ENCODE measurements around the gene ABTB1.
A peak's percentile ranks its signal among the peaks of the same experiment; 100 is the strongest.
"Not testable (repeated sequence)": the region's sequence is repeated elsewhere in the genome, so short reads cannot be mapped to it uniquely, and the experiment has no call there.

ABTB1 gene

GRCh38 chr3:127678611-127679533 is 6.1 kb downstream of the ABTB1 start:
- no peak for TF ChIP-seq CTCF (IDR thresholded peaks at IDR 0.05; ENCODE audit: insufficient read depth, low read length, poor library complexity, severe bottlenecking)
- Histone ChIP-seq H3K4me3 (replicated peaks; ENCODE audit: low read depth, low read length) (no peak overlapping the region), H3K36me3 (ENCODE audit: control insufficient read depth, insufficient read depth, low read length) (no peaks in the 10 kb centered on the region), H3K27me3 (replicated peaks; ENCODE audit: control insufficient read depth, insufficient read depth, low read length) (no peaks in the 10 kb centered on the region)
- no peak for DNase-seq (ENCODE audit: extremely low read depth, insufficient read length)

GRCh38 chr3:127679534-127680145 is 6.9 kb downstream of the ABTB1 start:
- Histone ChIP-seq H3K36me3 (ENCODE audit: control insufficient read depth, insufficient read depth, low read length) (no peaks in the 10 kb centered on the region), H3K27me3 (replicated peaks; ENCODE audit: control insufficient read depth, insufficient read depth, low read length) (no peaks in the 10 kb centered on the region), H3K4me3 (replicated peaks; ENCODE audit: low read depth, low read length) (no peak overlapping the region)
- peak; percentile 58 for TF ChIP-seq CTCF (IDR thresholded peaks at IDR 0.05; ENCODE audit: insufficient read depth, low read length, poor library complexity, severe bottlenecking)
- no peak for DNase-seq (ENCODE audit: extremely low read depth, insufficient read length)

DNA sequence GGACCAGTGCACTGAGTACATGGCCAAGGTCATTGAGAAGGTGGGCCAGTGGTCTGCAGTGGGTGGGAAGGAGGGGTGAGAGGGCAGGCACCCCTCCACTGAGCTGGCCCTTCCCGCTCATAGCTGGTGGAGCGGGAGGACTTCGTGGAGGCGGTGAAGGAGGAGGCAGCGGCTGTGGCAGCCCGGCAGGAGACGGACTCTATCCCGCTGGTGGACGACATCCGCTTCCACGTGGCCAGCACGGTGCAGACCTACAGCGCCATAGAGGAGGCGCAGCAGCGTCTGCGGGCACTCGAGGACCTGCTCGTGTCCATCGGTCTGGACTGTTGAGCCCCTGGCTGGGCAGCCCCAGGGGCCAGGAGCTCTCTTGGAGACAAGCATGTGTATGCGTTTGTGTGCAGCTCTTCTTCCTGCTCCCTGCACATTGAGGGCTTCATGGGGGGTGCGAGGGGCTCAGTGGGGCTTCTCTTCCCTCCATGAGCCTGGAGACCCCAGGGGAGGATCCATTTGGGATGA is 7.5 kb downstream of the ABTB1 start:
- H3K27me3 ChIP-seq (replicated peaks; ENCODE audit: control insufficient read depth, insufficient read depth, low read length): no peaks in the 10 kb centered on the region
- TF ChIP-seq CTCF (IDR thresholded peaks at IDR 0.05; ENCODE audit: insufficient read depth, low read length, poor library complexity, severe bottlenecking): no peak
- no peaks in the 10 kb centered on the region for H3K36me3 ChIP-seq (ENCODE audit: control insufficient read depth, insufficient read depth, low read length)
- H3K4me3 ChIP-seq (replicated peaks; ENCODE audit: low read depth, low read length): no peak overlapping the region
- DNase-seq (ENCODE audit: extremely low read depth, insufficient read length): no peak

DNA sequence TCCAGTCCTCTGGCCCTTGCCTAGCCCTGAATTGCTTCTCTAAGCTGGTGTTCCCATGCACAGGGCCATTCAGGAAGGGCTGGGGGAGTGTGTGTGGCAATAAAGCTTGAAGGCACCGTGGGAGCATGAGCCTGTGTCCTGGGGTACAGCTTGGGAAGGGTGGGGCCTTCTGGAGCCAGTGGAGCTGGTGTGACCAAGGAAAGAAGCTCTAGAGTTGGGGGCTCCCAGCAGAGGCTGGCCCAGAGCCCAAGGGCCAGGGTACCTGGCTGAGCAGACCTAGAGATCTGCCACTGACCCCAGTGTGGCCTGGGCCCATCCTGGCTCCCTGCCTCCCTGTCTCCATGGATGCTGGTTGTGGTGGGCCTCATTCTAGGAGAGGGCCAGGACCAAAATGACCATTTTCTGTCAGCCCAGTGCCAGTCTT is 8.1 kb downstream of the ABTB1 start:
- no peak for TF ChIP-seq CTCF (IDR thresholded peaks at IDR 0.05; ENCODE audit: insufficient read depth, low read length, poor library complexity, severe bottlenecking)

DNA sequence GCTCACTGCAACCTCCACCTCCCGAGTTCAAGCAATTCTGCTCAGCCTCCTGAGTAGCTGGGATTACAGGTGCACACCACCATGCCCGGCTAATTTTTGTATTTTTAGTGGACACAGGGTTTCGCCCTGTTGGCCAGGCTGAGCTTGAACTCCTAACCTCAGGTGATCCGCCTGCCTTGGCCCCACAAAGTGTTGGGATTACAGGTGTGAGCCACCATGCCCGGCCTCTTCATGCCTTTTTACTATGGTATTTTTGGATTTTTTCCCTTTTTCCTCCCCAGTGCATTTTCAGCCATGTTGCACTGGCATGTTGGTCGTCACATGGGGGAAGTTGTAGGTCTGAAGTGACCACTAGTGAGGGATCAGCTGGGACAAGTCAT is 9.4 kb downstream of the ABTB1 start:
- not testable (repeated sequence) for H3K27me3 ChIP-seq (replicated peaks; ENCODE audit: control insufficient read depth, insufficient read depth, low read length); H3K36me3 ChIP-seq (ENCODE audit: control insufficient read depth, insufficient read depth, low read length); H3K4me3 ChIP-seq (replicated peaks; ENCODE audit: low read depth, low read length); DNase-seq (ENCODE audit: extremely low read depth, insufficient read length)

More for the DNA sequence above, 8.1 kb downstream of the ABTB1 start:
- Histone ChIP-seq H3K36me3 (ENCODE audit: control insufficient read depth, insufficient read depth, low read length) (no peaks in the 10 kb centered on the region), H3K4me3 (replicated peaks; ENCODE audit: low read depth, low read length) (no peak overlapping the region), H3K27me3 (replicated peaks; ENCODE audit: control insufficient read depth, insufficient read depth, low read length) (no peaks in the 10 kb centered on the region)
- no peak for DNase-seq (ENCODE audit: extremely low read depth, insufficient read length)

- Histone ChIP-seq H3K36me3 (ENCODE audit: control insufficient read depth, insufficient read depth, low read length) (no peaks in the 10 kb centered on the region), H3K4me3 (replicated peaks; ENCODE audit: low read depth, low read length) (no peak overlapping the region), H3K27me3 (replicated peaks; ENCODE audit: control insufficient read depth, insufficient read depth, low read length) (no peaks in the 10 kb centered on the region)
- no peak for DNase-seq (ENCODE audit: extremely low read depth, insufficient read length)
- TF ChIP-seq CTCF (IDR thresholded peaks at IDR 0.05; ENCODE audit: insufficient read depth, low read length, poor library complexity, severe bottlenecking): no peak
These were observed 9.8 kb downstream of the ABTB1 start for GRCh38 chr3:127682561-127682960.
